H9 (cell line): Measurements from ENCODE around the gene NEDD4L. TPM values are rescaled to one million over a fixed set of nuclear protein-coding genes. Genes with fewer than 3 reads are reported as not detected.

Source experiments
- DNase-seq: peaks from one replicate; pipeline ENCODE4 v3.0.0-alpha.2; 2017
- H2AFZ ChIP-seq: one replicate; pipeline ENCODE4 v1.6.1; 2013; ENCODE audit warnings: mild to moderate bottlenecking, low read length, control low read depth, moderate library complexity
- H2AK5ac ChIP-seq: 2 replicates; pipeline ENCODE4 v1.6.1; 2013; ENCODE audit warnings: low read length, control low read depth, mixed read lengths; ENCODE audit not compliant: insufficient read length
- H2BK120ac ChIP-seq: one replicate; pipeline ENCODE4 v1.6.1; 2013; ENCODE audit warnings: low read depth, mild to moderate bottlenecking, low read length, control low read depth, inconsistent platforms; ENCODE audit not compliant: poor library complexity, severe bottlenecking
- H2BK12ac ChIP-seq: 2 replicates; pipeline ENCODE4 v1.6.1; 2013; ENCODE audit warnings: low read length, control low read depth, mixed read lengths, low read depth; ENCODE audit not compliant: insufficient read length
- H2BK15ac ChIP-seq: 2 replicates; pipeline ENCODE4 v1.6.1; 2013; ENCODE audit warnings: low read depth, low read length, control low read depth
- H2BK20ac ChIP-seq: one replicate; pipeline ENCODE4 v1.6.1; 2013; ENCODE audit warnings: low read depth, mild to moderate bottlenecking, low read length, control low read depth, inconsistent platforms; ENCODE audit not compliant: poor library complexity, severe bottlenecking
- H2BK5ac ChIP-seq: 2 replicates; pipeline ENCODE4 v1.6.1; 2013; ENCODE audit warnings: low read length, control low read depth, mixed read lengths; ENCODE audit not compliant: insufficient read length
- H3K14ac ChIP-seq: 2 replicates; pipeline ENCODE4 v1.6.1; 2013; ENCODE audit warnings: low read length, control low read depth; ENCODE audit not compliant: insufficient read depth
- H3K18ac ChIP-seq: 2 replicates; pipeline ENCODE4 v1.6.1; 2013; ENCODE audit warnings: low read depth, mild to moderate bottlenecking, mixed read lengths, low read length, control low read depth; ENCODE audit not compliant: insufficient read length
- H3K23ac ChIP-seq: 2 replicates; pipeline ENCODE4 v1.6.1; 2013; ENCODE audit warnings: low read length, control low read depth, mixed read lengths, low read depth; ENCODE audit not compliant: insufficient read length
- H3K23me2 ChIP-seq: 2 replicates; pipeline ENCODE4 v1.6.1; 2013; ENCODE audit warnings: low read depth, mild to moderate bottlenecking, mixed read lengths, low read length, control low read depth; ENCODE audit not compliant: insufficient read length, poor library complexity, severe bottlenecking
- H3K27ac ChIP-seq: 2 replicates; pipeline ENCODE4 v1.5.1; 2013; ENCODE audit warnings: low read length, control low read depth, mixed read lengths, low read depth; ENCODE audit not compliant: insufficient read length
- H3K27me3 ChIP-seq: 2 replicates; pipeline ENCODE4 v1.6.1; 2013; ENCODE audit warnings: low read length, control low read depth, inconsistent platforms; ENCODE audit not compliant: insufficient read depth
- H3K4ac ChIP-seq: 2 replicates; pipeline ENCODE4 v1.6.1; 2013; ENCODE audit warnings: low read depth, mild to moderate bottlenecking, control low read depth, inconsistent platforms, low read length, moderate library complexity
- H3K4me1 ChIP-seq: 2 replicates; pipeline ENCODE4 v1.6.1; 2013; ENCODE audit warnings: low read length, control low read depth, inconsistent platforms; ENCODE audit not compliant: insufficient read depth
- H3K4me2 ChIP-seq: 2 replicates; pipeline ENCODE4 v1.6.1; 2013; ENCODE audit warnings: low read length, control low read depth, mixed read lengths; ENCODE audit not compliant: insufficient read length, insufficient read depth
- H3K56ac ChIP-seq: 2 replicates; pipeline ENCODE4 v1.6.1; 2013; ENCODE audit warnings: low read depth, mild to moderate bottlenecking, mixed read lengths, low read length, control low read depth; ENCODE audit not compliant: insufficient read length
- H3K79me1 ChIP-seq: 2 replicates; pipeline ENCODE4 v1.6.1; 2013; ENCODE audit warnings: low read depth, mild to moderate bottlenecking, moderate library complexity, low read length, control low read depth, inconsistent platforms; ENCODE audit not compliant: insufficient read depth, poor library complexity, severe bottlenecking
- H3K79me2 ChIP-seq: 2 replicates; pipeline ENCODE4 v1.6.1; 2013; ENCODE audit warnings: low read length, control low read depth, inconsistent platforms; ENCODE audit not compliant: insufficient read depth
- H3K9ac ChIP-seq: 2 replicates; pipeline ENCODE4 v1.6.1; 2013; ENCODE audit warnings: low read length, control low read depth, mixed read lengths; ENCODE audit not compliant: insufficient read length; ENCODE audit errors: extremely low read depth
- H3K9me3 ChIP-seq: one replicate; pipeline ENCODE4 v1.6.1; 2013; ENCODE audit warnings: low read depth, low read length, inconsistent platforms; ENCODE audit not compliant: control insufficient read depth
- H3T11ph ChIP-seq: one replicate; pipeline ENCODE4 v1.6.1; 2013; ENCODE audit warnings: mild to moderate bottlenecking, low read length, control low read depth, inconsistent platforms
- H4K20me1 ChIP-seq: one replicate; pipeline ENCODE4 v1.6.1; 2013; ENCODE audit not compliant: control insufficient read depth, insufficient read length, insufficient read depth
- H4K5ac ChIP-seq: 2 replicates; pipeline ENCODE4 v1.6.1; 2013; ENCODE audit warnings: low read depth, mild to moderate bottlenecking, mixed read lengths, low read length, control low read depth; ENCODE audit not compliant: insufficient read length
- H4K8ac ChIP-seq: replicated peaks from 2 replicates; pipeline ENCODE4 v1.6.1; 2013; ENCODE audit warnings: low read length, control low read depth, mixed read lengths, low read depth; ENCODE audit not compliant: insufficient read length
- H4K91ac ChIP-seq: 2 replicates; pipeline ENCODE4 v1.6.1; 2013; ENCODE audit warnings: low read depth, mild to moderate bottlenecking, moderate library complexity, mixed read lengths, low read length, control low read depth; ENCODE audit not compliant: insufficient read length
- H3K27ac Mint-ChIP-seq, 3 experiments: 2 replicates in 2 of 3; 3 replicates in 1 of 3; pipeline ENCODE4 v1.8.0; 2020 to 2021; ENCODE audit warnings: mixed read lengths in 3 of 3, mild to moderate bottlenecking in 1 of 3, moderate library complexity in 1 of 3
- H3K27me3 Mint-ChIP-seq: 2 replicates; pipeline ENCODE4 v1.8.0; 2021; ENCODE audit warnings: low read depth, mild to moderate bottlenecking, moderate library complexity, mixed read lengths
- H3K36me3 Mint-ChIP-seq, 3 experiments: 2 replicates in 2 of 3; 3 replicates in 1 of 3; pipeline ENCODE4 v1.8.0; 2020 to 2021; ENCODE audit warnings: low read depth in 3 of 3, mixed read lengths in 3 of 3; ENCODE audit not compliant: insufficient read depth in 1 of 3
- H3K4me1 Mint-ChIP-seq, 2 experiments: 2 replicates each; pipeline ENCODE4 v1.8.0; 2020; ENCODE audit warnings: mixed read lengths in 2 of 2
- H3K4me3 Mint-ChIP-seq, 2 experiments: 2 replicates in 1 of 2; 3 replicates in 1 of 2; pipeline ENCODE4 v1.8.0; 2020 to 2021; ENCODE audit warnings: mild to moderate bottlenecking in 2 of 2, mixed read lengths in 2 of 2, moderate library complexity in 1 of 2
- H3K9me3 Mint-ChIP-seq, 2 experiments: 2 replicates in 1 of 2; 3 replicates in 1 of 2; pipeline ENCODE4 v1.8.0; 2020; ENCODE audit warnings: mild to moderate bottlenecking in 2 of 2, mixed read lengths in 2 of 2, moderate library complexity in 1 of 2
- WGBS: extraction: QIAGEN DNeasy Blood & Tissue Kit; methylation state at CpG from one replicate; pipeline ENCODE4 v1.1.7; 2013; ENCODE audit warnings: missing lambda C conversion rate, low lambda C conversion rate, mixed read lengths; ENCODE audit not compliant: insufficient read length; ENCODE audit errors: extremely low coverage; 5-methylcytosine and 5-hydroxymethylcytosine counted together
- total RNA-seq: library from RNA; stranded (reverse); gene quantifications from 2 replicates; pipeline ENCODE4 v1.2.1, GENCODE V29; 2021
- TF ChIP-seq, protein P1 (sequence below): fragments of 200-600 bp; sonication (generic); conservative IDR thresholded peaks from 3 replicates; pipeline ENCODE4 v1.8.0; 2021; ENCODE audit warnings: antibody characterized with exemption, mild to moderate bottlenecking

The NEDD4L gene
- total RNA-seq, 1 experiment from 2014 or later, result 76.3 TPM

DNA sequence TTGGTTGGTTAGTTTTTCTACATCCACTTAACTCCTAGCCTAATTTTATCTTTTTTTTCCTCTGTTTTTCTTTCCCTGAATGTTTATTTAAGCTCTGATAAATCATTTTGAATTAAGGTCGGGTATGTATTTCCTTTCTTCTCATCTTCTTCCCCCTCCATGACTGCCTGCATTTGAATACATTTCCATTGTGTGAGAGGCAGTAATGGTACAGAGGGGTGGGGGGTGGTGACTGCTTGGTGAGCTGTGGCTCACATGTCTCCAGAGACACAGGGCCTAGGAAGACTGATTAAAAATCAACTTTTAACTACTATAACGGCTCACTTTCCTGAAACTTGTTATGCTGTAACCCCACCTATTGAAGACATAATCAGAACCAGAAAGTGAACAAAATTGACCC, 58.0 kb downstream of the NEDD4L start:
- no peak overlapping the region for H2BK120ac ChIP-seq
- no peaks in the 10 kb centered on the region; the same call in 1 of the 2 replicates for H3K79me2 ChIP-seq

More for the DNA sequence above, 58.0 kb downstream of the NEDD4L start:
- H3K79me1 ChIP-seq, result no peaks in the 10 kb centered on the region
- no peak overlapping the region for H2BK15ac ChIP-seq
- no peak overlapping the region for H3K9ac ChIP-seq
- H3K9me3 ChIP-seq, result no peaks in the 10 kb centered on the region
- no peak overlapping the region for H4K5ac ChIP-seq
- H2AK5ac ChIP-seq, result no peak overlapping the region
- Mint-ChIP-seq H3K27me3 (no peaks in the 10 kb centered on the region), H3K36me3 (peaks cover 0 to 1% (median 1%) of the 10 kb centered on the region in 3 experiments; a peak in 2 of 7 replicates), H3K4me1 (peaks cover 69 to 73% of the 10 kb centered on the region in 2 experiments), H3K9me3 (no peaks in the 10 kb centered on the region), H3K4me3 (peak overlapping the region in 1 of 2 experiments; percentile 24; a peak in 2 of 5 replicates), H3K27ac (peak overlapping the region in 2 of 3 experiments; percentile 12 to 54; a peak in 4 of 7 replicates)
- no peak overlapping the region for H3K23ac ChIP-seq
- H3K18ac ChIP-seq, result no peak overlapping the region
- H3K27ac ChIP-seq, result no peak overlapping the region
- DNase-seq, result no peak
- no peak overlapping the region for H3T11ph ChIP-seq
- H3K27me3 ChIP-seq, result no peaks in the 10 kb centered on the region
- H4K91ac ChIP-seq, result no peak overlapping the region
- H3K4me2 ChIP-seq, result no peak overlapping the region
- H3K56ac ChIP-seq, result no peak overlapping the region
- H4K20me1 ChIP-seq, result no peaks in the 10 kb centered on the region
- H4K8ac ChIP-seq, result no peak overlapping the region
- H3K4me1 ChIP-seq, result peaks cover 13% of the 10 kb centered on the region; the same call in 1 of the 2 replicates
- H2BK5ac ChIP-seq, result no peak overlapping the region
- no peak overlapping the region for H3K4ac ChIP-seq
- no CpG with 5 or more reads among the region's 2 CpGs for WGBS
- TF ChIP-seq, protein P1, sequence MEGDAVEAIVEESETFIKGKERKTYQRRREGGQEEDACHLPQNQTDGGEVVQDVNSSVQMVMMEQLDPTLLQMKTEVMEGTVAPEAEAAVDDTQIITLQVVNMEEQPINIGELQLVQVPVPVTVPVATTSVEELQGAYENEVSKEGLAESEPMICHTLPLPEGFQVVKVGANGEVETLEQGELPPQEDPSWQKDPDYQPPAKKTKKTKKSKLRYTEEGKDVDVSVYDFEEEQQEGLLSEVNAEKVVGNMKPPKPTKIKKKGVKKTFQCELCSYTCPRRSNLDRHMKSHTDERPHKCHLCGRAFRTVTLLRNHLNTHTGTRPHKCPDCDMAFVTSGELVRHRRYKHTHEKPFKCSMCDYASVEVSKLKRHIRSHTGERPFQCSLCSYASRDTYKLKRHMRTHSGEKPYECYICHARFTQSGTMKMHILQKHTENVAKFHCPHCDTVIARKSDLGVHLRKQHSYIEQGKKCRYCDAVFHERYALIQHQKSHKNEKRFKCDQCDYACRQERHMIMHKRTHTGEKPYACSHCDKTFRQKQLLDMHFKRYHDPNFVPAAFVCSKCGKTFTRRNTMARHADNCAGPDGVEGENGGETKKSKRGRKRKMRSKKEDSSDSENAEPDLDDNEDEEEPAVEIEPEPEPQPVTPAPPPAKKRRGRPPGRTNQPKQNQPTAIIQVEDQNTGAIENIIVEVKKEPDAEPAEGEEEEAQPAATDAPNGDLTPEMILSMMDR, result no peak
- H3K23me2 ChIP-seq, result no peaks in the 10 kb centered on the region
- no peak overlapping the region for H2BK12ac ChIP-seq
- H2AFZ ChIP-seq, result no peak overlapping the region
- H3K14ac ChIP-seq, result no peak overlapping the region
- no peak overlapping the region for H2BK20ac ChIP-seq
